Epithelial cell of esophagus (primary cell): ENCODE measurements around the gene ACTN1.

Experiments
- DNase-seq: peaks from one replicate; pipeline ENCODE4 v3.0.0; 2010; ENCODE audit warnings: low read depth
- H3K4me3 ChIP-seq: 2 replicates; pipeline ENCODE4 v1.5.1; 2011; ENCODE audit warnings: mild to moderate bottlenecking, low read length, control low read depth
- TF ChIP-seq, protein P1 (sequence below): IDR thresholded peaks from 2 replicates; pipeline ENCODE4 v1.5.1; 2011; ENCODE audit warnings: low read depth, mild to moderate bottlenecking, low read length, control low read depth, inconsistent platforms; ENCODE audit not compliant: insufficient read depth; ENCODE audit errors: missing control alignments

Gene ACTN1

DNA sequence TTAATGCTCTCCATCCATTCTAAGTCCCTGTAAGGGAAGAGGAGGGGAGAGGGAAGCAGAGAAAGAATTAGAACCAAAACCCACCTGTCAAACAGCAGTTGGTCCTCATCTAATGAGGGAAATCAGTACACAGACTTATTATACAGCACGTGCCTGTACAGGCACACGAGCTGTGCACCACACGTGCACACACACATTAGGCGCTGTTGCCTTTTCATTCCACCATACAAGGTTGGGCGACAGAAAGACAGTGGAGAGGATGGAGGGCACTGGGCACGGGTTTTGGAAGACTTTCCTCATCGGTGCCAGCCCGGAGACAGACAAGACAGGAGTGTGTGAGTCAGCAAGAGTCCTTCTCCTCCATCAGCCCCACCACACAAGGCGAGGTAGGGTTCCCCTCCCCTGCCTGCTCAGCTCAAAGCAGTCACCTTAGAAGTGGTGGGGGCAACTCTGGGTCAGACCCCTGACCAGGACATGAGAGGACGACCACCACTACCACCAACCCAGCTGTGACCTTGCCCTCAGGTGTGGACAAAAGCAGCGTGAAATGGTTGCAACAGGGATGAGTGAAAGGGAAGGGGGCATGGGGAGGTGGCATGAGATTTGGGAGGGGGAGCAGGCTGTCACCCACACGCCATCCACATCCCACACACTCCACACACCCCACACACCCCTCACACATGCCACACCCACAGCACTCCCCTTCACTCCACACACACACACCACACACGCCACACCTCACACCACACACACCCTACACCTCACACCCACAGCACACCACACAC, 80.7 kb downstream of the ACTN1 start:
- TF ChIP-seq, protein P1, sequence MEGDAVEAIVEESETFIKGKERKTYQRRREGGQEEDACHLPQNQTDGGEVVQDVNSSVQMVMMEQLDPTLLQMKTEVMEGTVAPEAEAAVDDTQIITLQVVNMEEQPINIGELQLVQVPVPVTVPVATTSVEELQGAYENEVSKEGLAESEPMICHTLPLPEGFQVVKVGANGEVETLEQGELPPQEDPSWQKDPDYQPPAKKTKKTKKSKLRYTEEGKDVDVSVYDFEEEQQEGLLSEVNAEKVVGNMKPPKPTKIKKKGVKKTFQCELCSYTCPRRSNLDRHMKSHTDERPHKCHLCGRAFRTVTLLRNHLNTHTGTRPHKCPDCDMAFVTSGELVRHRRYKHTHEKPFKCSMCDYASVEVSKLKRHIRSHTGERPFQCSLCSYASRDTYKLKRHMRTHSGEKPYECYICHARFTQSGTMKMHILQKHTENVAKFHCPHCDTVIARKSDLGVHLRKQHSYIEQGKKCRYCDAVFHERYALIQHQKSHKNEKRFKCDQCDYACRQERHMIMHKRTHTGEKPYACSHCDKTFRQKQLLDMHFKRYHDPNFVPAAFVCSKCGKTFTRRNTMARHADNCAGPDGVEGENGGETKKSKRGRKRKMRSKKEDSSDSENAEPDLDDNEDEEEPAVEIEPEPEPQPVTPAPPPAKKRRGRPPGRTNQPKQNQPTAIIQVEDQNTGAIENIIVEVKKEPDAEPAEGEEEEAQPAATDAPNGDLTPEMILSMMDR: no peak
- DNase-seq: no peak
- no peak overlapping the region for H3K4me3 ChIP-seq

DNA sequence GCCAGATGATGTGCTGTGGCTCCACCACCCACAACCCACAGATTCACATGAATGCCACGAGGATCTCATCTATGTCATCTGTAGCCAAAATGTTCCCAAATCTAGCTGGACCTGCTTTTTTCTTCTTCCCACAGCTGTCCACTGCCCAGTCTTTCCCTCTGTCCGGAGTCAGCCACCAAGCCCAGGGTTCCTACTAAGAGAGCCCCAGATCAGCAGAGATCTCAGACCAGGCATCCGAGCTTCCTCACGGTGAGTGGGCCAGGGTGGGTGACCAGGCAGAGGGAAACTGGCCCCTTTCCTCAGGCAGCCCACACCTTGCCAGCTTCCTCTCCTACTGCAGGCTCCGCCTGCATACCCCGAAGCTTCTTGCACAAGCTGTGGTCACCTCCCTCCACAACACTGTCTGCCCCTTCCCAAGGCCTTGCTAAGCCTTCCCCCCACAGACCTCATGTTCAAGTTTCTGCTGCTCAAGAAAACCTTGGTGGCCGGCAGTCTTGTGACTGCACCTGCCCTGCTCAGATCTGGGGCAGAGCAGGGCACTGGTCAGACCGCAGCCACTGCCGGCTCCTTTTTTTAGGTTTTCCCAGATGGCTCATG, 81.4 kb downstream of the ACTN1 start:
- no peak for DNase-seq
- TF ChIP-seq, protein P1: no peak
- no peak overlapping the region for H3K4me3 ChIP-seq

DNA sequence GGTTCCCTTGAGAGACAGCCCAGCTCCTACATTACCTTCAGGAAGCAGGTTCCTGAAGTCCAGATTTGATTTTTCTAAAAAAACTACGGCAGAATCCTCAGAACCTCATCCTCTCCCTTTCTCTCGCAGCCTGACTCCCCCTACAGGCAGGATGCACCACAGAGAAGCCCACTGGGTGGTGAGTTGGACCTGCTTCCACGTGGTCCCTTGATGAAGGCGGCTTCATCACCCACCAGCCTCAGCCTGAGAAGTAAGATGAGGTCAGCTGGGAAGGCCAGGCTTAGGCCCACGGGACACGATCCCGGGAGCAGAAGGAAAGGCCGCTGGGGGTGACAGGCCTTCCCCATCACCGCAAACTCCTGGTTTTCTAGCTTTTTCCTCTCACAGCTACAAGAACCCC, 83.0 kb downstream of the ACTN1 start:
- DNase-seq: no peak
- no peak overlapping the region for H3K4me3 ChIP-seq

DNA sequence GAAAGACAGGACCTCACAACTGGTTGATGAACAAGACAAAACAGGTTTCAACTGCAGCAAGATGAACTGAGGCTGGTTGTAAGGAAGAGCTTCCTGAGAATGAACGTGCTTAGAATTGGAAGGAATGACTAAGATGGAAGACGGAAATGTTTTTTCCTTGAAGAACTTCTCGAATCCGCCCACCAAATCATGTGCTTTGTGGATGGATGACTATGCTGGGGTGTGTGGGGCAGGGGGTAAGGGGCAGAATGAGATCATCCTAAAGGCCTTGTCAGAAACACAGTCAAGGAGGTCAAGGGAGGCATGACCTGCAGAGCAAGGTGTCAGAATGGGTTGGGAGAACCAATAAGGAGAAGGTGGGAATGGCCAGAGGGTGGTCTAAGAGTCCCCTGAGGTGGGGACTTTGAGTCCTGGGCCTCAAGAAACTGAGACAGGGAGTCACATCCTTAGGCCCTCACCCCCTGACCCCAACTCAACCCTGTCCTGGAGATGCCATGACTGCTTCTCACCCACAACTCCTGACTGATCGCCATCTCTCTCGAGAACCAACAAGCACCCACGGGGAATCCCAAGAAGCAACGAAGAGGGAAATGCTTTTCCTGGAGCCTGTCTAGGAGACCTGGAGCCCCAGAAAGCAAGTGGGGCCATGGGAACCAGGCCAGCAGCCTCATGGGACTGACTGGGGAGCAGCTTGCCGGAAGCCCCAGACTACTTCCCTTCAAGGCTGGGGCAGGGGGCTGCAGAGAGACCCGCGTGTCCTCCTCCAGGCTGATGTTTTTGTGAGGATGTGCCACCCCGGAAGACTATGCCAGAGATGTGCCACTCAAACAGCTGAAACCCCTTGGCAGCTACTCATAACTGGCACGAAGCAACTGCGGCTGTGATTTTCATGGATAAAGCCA, 84.0 kb downstream of the ACTN1 start:
- TF ChIP-seq, protein P1: no peak
- H3K4me3 ChIP-seq: no peak overlapping the region
- DNase-seq: peak; percentile 72

More for the DNA sequence above, 83.0 kb downstream of the ACTN1 start:
- TF ChIP-seq, protein P1: peak; percentile 13

DNA sequence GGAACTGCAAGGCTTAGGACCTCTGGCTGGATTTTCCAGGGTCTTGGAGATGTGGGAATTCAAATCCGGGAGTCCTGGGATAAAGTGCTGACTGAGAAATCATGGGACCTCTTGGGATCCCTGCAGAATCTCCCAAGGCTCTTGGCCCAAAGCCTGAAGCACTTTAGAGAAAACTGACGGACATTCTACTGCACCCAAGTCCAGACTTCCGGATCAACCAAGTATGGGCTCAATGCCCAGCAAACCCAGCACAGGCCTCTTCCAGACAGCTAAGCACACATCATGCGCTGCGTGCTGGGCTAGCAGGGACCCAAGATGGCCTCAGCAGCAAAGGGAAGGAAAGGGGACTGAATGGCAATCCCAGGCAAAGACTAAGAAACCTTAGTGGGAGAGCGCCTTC, 85.0 kb downstream of the ACTN1 start:
- DNase-seq: no peak
- TF ChIP-seq, protein P1: no peak
- H3K4me3 ChIP-seq: no peak overlapping the region

DNA sequence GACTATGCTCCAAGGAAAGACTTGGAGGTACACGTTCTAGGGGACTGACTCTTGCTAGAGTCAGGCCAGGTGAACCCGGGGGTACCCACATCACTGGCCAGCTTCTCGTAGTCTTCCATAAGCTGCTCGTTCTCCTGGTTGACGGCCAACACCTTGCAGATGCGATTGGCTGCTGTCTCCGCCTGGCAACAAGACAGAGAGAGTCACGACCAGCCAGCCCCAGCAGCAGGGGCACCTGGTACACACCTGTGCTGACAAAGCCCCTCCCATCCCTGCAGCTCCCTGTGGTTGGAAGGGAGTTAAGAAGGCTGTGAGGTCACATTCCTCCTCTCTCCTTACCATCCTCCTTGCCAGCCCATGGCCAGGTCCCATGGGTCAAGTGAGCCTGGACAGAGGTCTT, 85.5 kb downstream of the ACTN1 start:
- TF ChIP-seq, protein P1: no peak
- H3K4me3 ChIP-seq: no peak overlapping the region
- no peak for DNase-seq
